Measurements from ENCODE around the gene YWHAE. TPM values are rescaled to one million over a fixed set of nuclear protein-coding genes. Genes with fewer than 3 reads are reported as not detected.
"Not testable (repeated sequence)": the region's sequence is repeated elsewhere in the genome, so short reads cannot be mapped to it uniquely, and the experiment has no call there.

The YWHAE gene
- polyA plus RNA-seq (2013), result 347 TPM

DNA sequence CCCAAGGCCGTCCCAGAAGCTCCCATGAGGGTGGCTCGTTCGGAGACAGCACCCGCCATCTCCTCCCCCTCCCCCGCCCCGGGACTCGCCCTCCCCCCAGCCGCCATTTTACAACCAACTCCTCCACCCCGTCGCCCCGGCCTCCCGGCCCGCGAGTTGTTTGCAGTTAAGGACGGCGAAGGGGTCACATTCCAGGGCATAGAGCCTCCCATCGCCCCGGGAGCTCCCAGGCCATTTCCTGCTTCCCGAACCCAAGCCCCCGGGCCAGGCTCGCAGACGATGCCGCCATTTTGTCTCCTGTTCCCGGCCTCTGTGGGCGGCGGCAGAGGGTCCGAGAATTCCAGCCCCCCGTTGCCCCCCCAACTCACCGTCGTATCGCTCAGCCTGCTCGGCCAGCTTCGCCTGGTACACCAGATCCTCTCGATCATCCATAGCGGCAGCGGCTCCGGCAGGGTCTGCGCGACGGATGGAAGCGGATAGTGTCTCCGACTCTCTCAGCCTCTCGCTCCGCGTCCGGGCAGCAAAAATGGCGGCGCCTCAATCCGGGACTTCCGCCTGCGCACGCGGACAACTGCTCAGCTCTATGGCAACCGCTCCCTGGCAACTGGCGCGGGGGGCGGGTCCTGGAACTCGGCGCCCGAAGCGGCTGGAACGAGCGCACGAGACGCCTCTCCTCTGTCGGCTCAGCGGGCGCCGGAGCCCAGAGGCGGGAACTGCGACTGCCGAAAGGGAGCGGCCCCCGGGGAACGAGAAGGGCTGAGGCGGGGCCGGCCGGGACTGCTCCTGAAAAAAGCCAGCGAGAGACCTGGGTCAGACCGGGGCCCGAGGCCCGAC, at the start of gene YWHAE:
Gene YWHAE (minus strand): TSS at position 544 of the 834 bp plus-strand sequence. CDS start 112 bp downstream, at position 432.
- peak within 1 kb of the TSS; percentile 92 to 99 (median 96) for H3K4me3 ChIP-seq (ENCODE audit: control insufficient read depth in 1 of 7, extremely low read depth in 1 of 7, insufficient read depth in 4 of 7, low read depth in 2 of 7, low read length in 6 of 7)
- H3K9me3 ChIP-seq (ENCODE audit: control extremely low read depth in 1 of 5, control insufficient read depth in 4 of 5, insufficient read depth in 2 of 5, low read depth in 1 of 5, low read length in 4 of 5), result no peaks in the 10 kb centered on the region
- under 1% methylated on average over 65 of the region's 82 CpGs for WGBS (ENCODE audit: insufficient coverage)
- H3K4me1 ChIP-seq (ENCODE audit: control extremely low read depth in 1 of 4, control insufficient read depth in 4 of 4, insufficient read depth in 4 of 4, low read length in 3 of 4), result peaks cover 16 to 25% (median 20%) of the 10 kb centered on the region in 4 experiments
- H3K27me3 ChIP-seq (replicated peaks in 2 of 5; ENCODE audit: control insufficient read depth in 4 of 5, insufficient read depth in 5 of 5, low read length in 4 of 5), result no peaks in the 10 kb centered on the region
- POLR2A ChIA-PET, result interaction anchor here (0.7 to 1.7 kb wide), 6 partner anchors 9 to 116 kb away, joined by 3 to 13 read pairs (median 4); partner anchors contain the start of gene CRK
- H3K27ac ChIP-seq (ENCODE audit: insufficient read depth in 1 of 2, low read depth in 1 of 2, low read length in 2 of 2, poor library complexity in 1 of 2, severe bottlenecking in 2 of 2), result peak within 1 kb of the TSS; percentile 95 to 99
- peaks cover 0 to 16% (median 0%) of the 10 kb centered on the region in 4 experiments for H3K36me3 ChIP-seq (ENCODE audit: control insufficient read depth in 4 of 4, insufficient read depth in 4 of 4, low read length in 3 of 4)
- peak; percentile 92 to 96 (median 94) for DNase-seq
- CTCF ChIA-PET, result interaction anchor here (0.7 to 2.7 kb wide), 4 partner anchors 8 to 72 kb away, joined by 3 to 9 read pairs (median 4); no protein-coding TSS in a partner anchor

DNA sequence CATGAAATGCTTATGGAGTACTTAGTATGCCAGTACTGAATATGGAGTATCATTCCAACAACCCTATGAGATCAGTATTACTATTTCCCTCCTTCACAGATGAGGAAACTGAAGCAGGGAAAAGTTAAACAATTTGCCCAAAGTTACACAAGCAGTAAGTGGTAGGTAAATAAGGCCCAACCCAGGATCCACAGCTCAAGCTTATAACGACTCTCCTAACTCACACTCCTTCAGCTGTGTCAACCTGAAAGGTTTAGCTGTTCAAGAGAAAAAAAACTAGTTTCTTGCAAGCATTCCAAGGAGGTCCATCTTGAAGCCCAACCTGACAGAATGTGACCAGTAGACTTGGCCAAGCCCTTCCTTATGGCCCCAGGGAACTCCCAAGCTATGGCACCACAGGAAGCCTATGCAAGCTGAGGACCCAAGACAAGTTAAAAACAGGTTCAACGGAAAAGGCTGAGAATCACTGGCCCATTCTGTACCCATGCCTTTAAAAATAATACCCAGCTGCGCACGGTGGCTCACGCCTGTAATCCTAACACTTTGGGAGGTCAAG, 49.5 kb upstream of the YWHAE start:
- Histone ChIP-seq H3K9me3 (ENCODE audit: control extremely low read depth in 1 of 5, control insufficient read depth in 4 of 5, insufficient read depth in 2 of 5, low read depth in 1 of 5, low read length in 4 of 5) (no peaks in the 10 kb centered on the region), H3K4me3 (ENCODE audit: control insufficient read depth in 1 of 7, extremely low read depth in 1 of 7, insufficient read depth in 4 of 7, low read depth in 2 of 7, low read length in 6 of 7) (no peak overlapping the region), H3K27me3 (replicated peaks in 2 of 5; ENCODE audit: control insufficient read depth in 4 of 5, insufficient read depth in 5 of 5, low read length in 4 of 5) (no peaks in the 10 kb centered on the region), H3K4me1 (ENCODE audit: control extremely low read depth in 1 of 4, control insufficient read depth in 4 of 4, insufficient read depth in 4 of 4, low read length in 3 of 4) (peaks cover 8 to 16% (median 13%) of the 10 kb centered on the region in 4 experiments), H3K36me3 (ENCODE audit: control insufficient read depth in 4 of 4, insufficient read depth in 4 of 4, low read length in 3 of 4) (peaks cover 4 to 23% (median 6%) of the 10 kb centered on the region in 4 experiments), H3K27ac (ENCODE audit: insufficient read depth in 1 of 2, low read depth in 1 of 2, low read length in 2 of 2, poor library complexity in 1 of 2, severe bottlenecking in 2 of 2) (no peak overlapping the region)
- POLR2A ChIA-PET, result interaction anchor here (1.1 to 1.7 kb wide), 2 partner anchors 14 to 70 kb away, joined by 3 to 4 read pairs; no protein-coding TSS in a partner anchor
- CTCF ChIA-PET, result interaction anchor here (0.9 to 1.1 kb wide), 2 partner anchors 26 to 67 kb away, joined by 3 read pairs; partner anchors contain the start of gene INPP5K
- 100% methylated on average over 1 of the region's 5 CpGs for WGBS (ENCODE audit: insufficient coverage)
- no peak for DNase-seq

DNA sequence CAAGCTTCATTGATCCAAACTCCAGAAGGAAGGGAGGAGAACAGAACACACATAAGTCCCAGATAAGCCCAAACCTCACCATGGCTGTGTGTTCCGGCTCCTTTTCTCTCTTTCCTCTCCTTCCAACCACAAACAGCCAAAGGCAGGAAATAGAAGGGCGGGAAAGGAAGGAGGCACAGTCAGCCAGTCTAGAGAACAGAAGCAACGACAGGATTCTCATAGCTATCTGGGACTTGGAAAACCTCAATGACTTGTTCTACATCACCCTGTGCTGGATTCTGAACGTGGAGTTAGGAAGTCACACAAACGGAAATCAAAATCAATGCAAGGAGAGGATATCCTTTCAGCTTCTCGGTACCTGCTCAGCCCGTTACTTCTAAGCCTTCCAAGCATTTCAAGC, 47.0 kb upstream of the YWHAE start:
- Histone ChIP-seq H3K27ac (ENCODE audit: insufficient read depth in 1 of 2, low read depth in 1 of 2, low read length in 2 of 2, poor library complexity in 1 of 2, severe bottlenecking in 2 of 2) (no peak overlapping the region), H3K27me3 (replicated peaks in 2 of 5; ENCODE audit: control insufficient read depth in 4 of 5, insufficient read depth in 5 of 5, low read length in 4 of 5) (no peaks in the 10 kb centered on the region), H3K9me3 (ENCODE audit: control extremely low read depth in 1 of 5, control insufficient read depth in 4 of 5, insufficient read depth in 2 of 5, low read depth in 1 of 5, low read length in 4 of 5) (no peaks in the 10 kb centered on the region), H3K4me1 (ENCODE audit: control extremely low read depth in 1 of 4, control insufficient read depth in 4 of 4, insufficient read depth in 4 of 4, low read length in 3 of 4) (peaks cover 6 to 13% (median 9%) of the 10 kb centered on the region in 4 experiments), H3K36me3 (ENCODE audit: control insufficient read depth in 4 of 4, insufficient read depth in 4 of 4, low read length in 3 of 4) (peaks cover 0 to 13% (median 4%) of the 10 kb centered on the region in 4 experiments), H3K4me3 (ENCODE audit: control insufficient read depth in 1 of 7, extremely low read depth in 1 of 7, insufficient read depth in 4 of 7, low read depth in 2 of 7, low read length in 6 of 7) (peak overlapping the region in 3 of 7 experiments; percentile 30 to 53 (median 32))
- POLR2A ChIA-PET, result interaction anchor here (1.0 kb wide), 1 partner anchor 8 kb away, joined by 4 read pairs; no protein-coding TSS in a partner anchor
- whole genome bisulfite sequencing (ENCODE audit: insufficient coverage), result 0% methylated on average over 6 of the region's 7 CpGs
- CTCF ChIA-PET, result interaction anchor here (0.7 to 1.5 kb wide), 9 partner anchors 8 to 82 kb away, joined by 3 to 5 read pairs (median 3); no protein-coding TSS in a partner anchor
- peak in 2 of 3 donors; percentile 18 to 30 for DNase-seq

DNA sequence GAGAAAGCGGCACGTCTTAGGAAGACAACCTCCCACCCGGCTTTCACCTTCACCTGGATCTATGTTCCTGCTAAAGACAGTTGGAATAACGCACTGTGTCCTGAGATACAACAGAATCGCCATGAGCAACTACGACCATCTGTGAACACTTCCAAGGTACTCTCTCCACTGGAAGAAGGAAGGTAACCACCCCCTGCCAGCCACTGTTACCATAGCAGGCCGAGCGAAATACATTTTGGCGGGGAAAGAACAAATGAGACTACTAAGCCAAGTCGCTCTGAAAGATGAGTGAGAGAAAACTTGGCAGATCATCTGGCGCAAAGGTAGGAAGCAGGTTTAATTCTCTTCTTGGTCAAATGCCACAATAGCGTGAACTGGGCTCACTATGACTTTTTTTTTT, 46.2 kb upstream of the YWHAE start:
- WGBS (ENCODE audit: insufficient coverage), result 98% methylated on average over 11 of the region's 12 CpGs
- Histone ChIP-seq H3K27me3 (replicated peaks in 2 of 5; ENCODE audit: control insufficient read depth in 4 of 5, insufficient read depth in 5 of 5, low read length in 4 of 5) (no peaks in the 10 kb centered on the region), H3K9me3 (ENCODE audit: control extremely low read depth in 1 of 5, control insufficient read depth in 4 of 5, insufficient read depth in 2 of 5, low read depth in 1 of 5, low read length in 4 of 5) (no peaks in the 10 kb centered on the region), H3K4me3 (ENCODE audit: control insufficient read depth in 1 of 7, extremely low read depth in 1 of 7, insufficient read depth in 4 of 7, low read depth in 2 of 7, low read length in 6 of 7) (no peak overlapping the region), H3K36me3 (ENCODE audit: control insufficient read depth in 4 of 4, insufficient read depth in 4 of 4, low read length in 3 of 4) (peaks cover 0 to 9% (median 4%) of the 10 kb centered on the region in 4 experiments), H3K4me1 (ENCODE audit: control extremely low read depth in 1 of 4, control insufficient read depth in 4 of 4, insufficient read depth in 4 of 4, low read length in 3 of 4) (peaks cover 6 to 13% (median 9%) of the 10 kb centered on the region in 4 experiments), H3K27ac (ENCODE audit: insufficient read depth in 1 of 2, low read depth in 1 of 2, low read length in 2 of 2, poor library complexity in 1 of 2, severe bottlenecking in 2 of 2) (no peak overlapping the region)
- POLR2A ChIA-PET, result interaction anchor here (1.0 kb wide), 1 partner anchor 8 kb away, joined by 4 read pairs; no protein-coding TSS in a partner anchor
- CTCF ChIA-PET, result interaction anchor here (1.0 to 1.4 kb wide), 5 partner anchors 8 to 80 kb away, joined by 3 to 4 read pairs (median 3); no protein-coding TSS in a partner anchor
- peak in 2 of 3 donors; percentile 40 to 47 for DNase-seq

DNA sequence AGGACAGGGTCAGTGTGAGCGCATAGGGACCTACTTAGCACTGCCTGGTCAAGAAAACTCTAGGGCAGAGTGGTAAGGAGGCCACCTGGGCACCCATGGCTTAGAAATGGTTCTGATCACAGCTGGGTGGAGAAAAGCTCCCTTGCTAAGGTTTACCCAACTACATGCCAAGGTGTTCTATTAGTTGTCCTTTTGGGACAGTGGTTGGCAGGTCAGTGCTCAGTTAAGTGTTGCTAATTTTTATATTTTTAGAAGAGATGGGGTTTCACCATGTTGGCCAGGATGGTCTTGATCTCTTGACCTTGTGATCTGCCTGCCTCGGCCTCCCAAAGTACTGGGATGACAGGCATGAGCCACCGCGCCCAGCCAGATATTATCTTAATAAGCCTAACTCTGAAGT, 45.7 kb upstream of the YWHAE start:
- H3K9me3 ChIP-seq (ENCODE audit: control extremely low read depth in 1 of 5, control insufficient read depth in 4 of 5, insufficient read depth in 2 of 5, low read depth in 1 of 5, low read length in 4 of 5); DNase-seq; H3K4me3 ChIP-seq (ENCODE audit: control insufficient read depth in 1 of 7, extremely low read depth in 1 of 7, insufficient read depth in 4 of 7, low read depth in 2 of 7, low read length in 6 of 7); H3K27me3 ChIP-seq (replicated peaks in 2 of 5; ENCODE audit: control insufficient read depth in 4 of 5, insufficient read depth in 5 of 5, low read length in 4 of 5); H3K27ac ChIP-seq (ENCODE audit: insufficient read depth in 1 of 2, low read depth in 1 of 2, low read length in 2 of 2, poor library complexity in 1 of 2, severe bottlenecking in 2 of 2); POLR2A ChIA-PET: not testable (repeated sequence)
- H3K4me1 ChIP-seq (ENCODE audit: control extremely low read depth in 1 of 4, control insufficient read depth in 4 of 4, insufficient read depth in 4 of 4, low read length in 3 of 4), result peaks cover 6 to 13% (median 9%) of the 10 kb centered on the region in 4 experiments
- CTCF ChIA-PET, result interaction anchor here (0.6 to 1.4 kb wide), 2 partner anchors 10 to 59 kb away, joined by 3 to 4 read pairs; no protein-coding TSS in a partner anchor
- peaks cover 0 to 13% (median 4%) of the 10 kb centered on the region in 4 experiments for H3K36me3 ChIP-seq (ENCODE audit: control insufficient read depth in 4 of 4, insufficient read depth in 4 of 4, low read length in 3 of 4)
- 85% methylated on average over 4 of the region's 4 CpGs for WGBS (ENCODE audit: insufficient coverage)

DNA sequence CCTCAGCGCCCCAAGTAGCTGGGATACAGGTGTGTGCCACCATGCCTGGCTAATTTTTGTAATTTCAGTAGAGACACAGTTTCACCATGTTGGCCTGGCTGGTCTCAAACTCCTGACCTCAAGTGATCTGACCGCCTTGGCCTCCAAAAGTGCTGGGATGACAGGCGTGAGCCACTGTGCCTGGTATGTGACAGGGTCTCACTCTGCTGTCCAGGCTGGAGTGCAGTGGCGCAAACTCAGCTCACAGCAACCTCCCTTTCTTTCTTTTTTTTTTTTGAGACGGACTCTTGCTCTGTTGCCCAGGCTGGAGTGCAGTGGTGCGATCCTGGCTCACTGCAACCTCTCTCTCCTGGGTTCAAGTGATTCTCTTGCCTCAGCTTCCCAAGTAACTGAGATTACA, 42.7 kb upstream of the YWHAE start:
- H3K27ac ChIP-seq (ENCODE audit: insufficient read depth in 1 of 2, low read depth in 1 of 2, low read length in 2 of 2, poor library complexity in 1 of 2, severe bottlenecking in 2 of 2); H3K9me3 ChIP-seq (ENCODE audit: control extremely low read depth in 1 of 5, control insufficient read depth in 4 of 5, insufficient read depth in 2 of 5, low read depth in 1 of 5, low read length in 4 of 5); H3K27me3 ChIP-seq (replicated peaks in 2 of 5; ENCODE audit: control insufficient read depth in 4 of 5, insufficient read depth in 5 of 5, low read length in 4 of 5); CTCF ChIA-PET; H3K4me3 ChIP-seq (ENCODE audit: control insufficient read depth in 1 of 7, extremely low read depth in 1 of 7, insufficient read depth in 4 of 7, low read depth in 2 of 7, low read length in 6 of 7); DNase-seq: not testable (repeated sequence)
- POLR2A ChIA-PET, result interaction anchor here (1.2 kb wide), 1 partner anchor 26 kb away, joined by 3 read pairs; no protein-coding TSS in a partner anchor
- H3K4me1 ChIP-seq (ENCODE audit: control extremely low read depth in 1 of 4, control insufficient read depth in 4 of 4, insufficient read depth in 4 of 4, low read length in 3 of 4), result peaks cover 6 to 18% (median 8%) of the 10 kb centered on the region in 4 experiments
- WGBS (ENCODE audit: insufficient coverage), result 95% methylated on average over 4 of the region's 6 CpGs
- peaks cover 0 to 13% (median 2%) of the 10 kb centered on the region in 4 experiments for H3K36me3 ChIP-seq (ENCODE audit: control insufficient read depth in 4 of 4, insufficient read depth in 4 of 4, low read length in 3 of 4)

Measured in common myeloid progenitor, CD34-positive (primary cell).